Caco-2 (cell line): Measurements from ENCODE around the gene OFD1. TPM values are rescaled to one million over a fixed set of nuclear protein-coding genes. Genes with fewer than 3 reads are reported as not detected.

Experiments used
- BruUV-seq: library from RNA; stranded (reverse); fragments of 400-500 nt; replicated peaks from 2 replicates; lab custom pipeline; 2021; lab: Mats Ljungman, UMichigan
- CTCF ChIA-PET: fragments of 300-600 bp; sonication (Branson Sonifier 250); formaldehyde crosslinking; loops from one replicate; lab custom pipeline; 2022; ENCODE audit warnings: antibody characterized with exemption; lab: Charles Lee
- POLR2A ChIA-PET: fragments of 300-600 bp; sonication (Branson Sonifier 250); formaldehyde crosslinking; loops from one replicate; lab custom pipeline; 2022; ENCODE audit warnings: antibody characterized with exemption; lab: Charles Lee
- DNase-seq, 2 experiments: peaks; one replicate each; pipeline versions ENCODE4 v3.0.0 to v3.0.0-alpha.2; 2020 to 2022
- H3K27me3 ChIP-seq: replicated peaks from 2 replicates; pipeline ENCODE4 v1.6.0; 2011; ENCODE audit warnings: low read length; ENCODE audit not compliant: control insufficient read depth, insufficient read depth
- H3K36me3 ChIP-seq: 2 replicates; pipeline ENCODE4 v1.5.1; 2011; ENCODE audit warnings: low read length; ENCODE audit not compliant: control insufficient read depth, insufficient read depth
- H3K4me1 ChIP-seq: fragments of 250-450 bp; sonication (Bioruptor Pico); 2 replicates; pipeline ENCODE4 v1.5.1; 2020; ENCODE audit warnings: mild to moderate bottlenecking
- H3K4me3 ChIP-seq: 2 replicates; pipeline ENCODE4 v1.5.1; 2011; ENCODE audit warnings: low read depth, mild to moderate bottlenecking, control low read depth, low read length
- H3K9me3 ChIP-seq: fragments of 250-450 bp; sonication (Bioruptor Pico); 2 replicates; pipeline ENCODE4 v1.5.1; 2020; ENCODE audit warnings: mild to moderate bottlenecking, moderate library complexity
- H3K27ac Mint-ChIP-seq: one replicate; pipeline ENCODE4 v1.8.0; 2022; ENCODE audit warnings: mixed read lengths; ENCODE audit not compliant: unreplicated experiment
- H3K27me3 Mint-ChIP-seq: one replicate; pipeline ENCODE4 v1.8.0; 2022; ENCODE audit warnings: mixed read lengths; ENCODE audit not compliant: insufficient read depth, unreplicated experiment
- H3K36me3 Mint-ChIP-seq: one replicate; pipeline ENCODE4 v1.8.0; 2022; ENCODE audit warnings: mild to moderate bottlenecking, mixed read lengths; ENCODE audit not compliant: insufficient read depth, unreplicated experiment
- H3K4me1 Mint-ChIP-seq: one replicate; pipeline ENCODE4 v1.8.0; 2022; ENCODE audit warnings: low read depth, mixed read lengths; ENCODE audit not compliant: unreplicated experiment
- H3K4me3 Mint-ChIP-seq: one replicate; pipeline ENCODE4 v1.8.0; 2022; ENCODE audit warnings: mild to moderate bottlenecking, moderate library complexity, mixed read lengths; ENCODE audit not compliant: unreplicated experiment
- H3K9me3 Mint-ChIP-seq: one replicate; pipeline ENCODE4 v1.8.0; 2022; ENCODE audit warnings: mixed read lengths; ENCODE audit not compliant: unreplicated experiment
- CTCF ChIP-seq, 2 experiments: fragments of 200-600 bp in 1 of 2; IDR thresholded peaks; 1 replicate in 1 of 2; 2 replicates in 1 of 2; pipeline versions ENCODE4 v1.5.1 to v1.8.0; 2011 to 2022; ENCODE audit warnings: antibody characterized with exemption in 1 of 2, control low read depth in 1 of 2, inconsistent platforms in 1 of 2, low read depth in 1 of 2, low read length in 1 of 2, mild to moderate bottlenecking in 1 of 2, moderate library complexity in 1 of 2; ENCODE audit not compliant: insufficient read depth in 1 of 2, severe bottlenecking in 1 of 2, unreplicated experiment in 1 of 2
- intact Hi-C: fragments of 100-400 bp; cut with micrococcal nuclease; formaldehyde crosslinking; loops from one replicate; pipeline ENCODE4 v1.10.0; 2022; ENCODE audit not compliant: unreplicated experiment
- total RNA-seq: library from RNA; stranded (reverse); gene quantifications from 2 replicates; pipeline ENCODE4 v1.2.3, GENCODE V29; 2022

OFD1 gene
- total RNA-seq, 1 experiment from 2014 or later: 34.0 TPM

- POLR2A ChIA-PET: no interaction called here
- DNase-seq: no peak
- no TSS peak for BruUV-seq
- Histone ChIP-seq H3K36me3 (no peaks in the 10 kb centered on the region), H3K27me3 (no peaks in the 10 kb centered on the region), H3K9me3 (no peaks in the 10 kb centered on the region), H3K4me1 (no peaks in the 10 kb centered on the region), H3K4me3 (no peak overlapping the region)
- CTCF ChIA-PET: interaction anchor here (0.6 kb wide), 1 partner anchor 549 kb away, joined by 3 read pairs; no protein-coding TSS in a partner anchor
- no peaks in the 10 kb centered on the region for H3K9me3 Mint-ChIP-seq
- H3K27ac Mint-ChIP-seq: no peak overlapping the region
- no peaks in the 10 kb centered on the region for H3K27me3 Mint-ChIP-seq
- intact Hi-C loops: no loop called here
- TF ChIP-seq CTCF (IDR thresholded peaks at IDR 0.05; ENCODE audit: insufficient read depth in 1 of 2, low read depth in 1 of 2, low read length in 1 of 2, severe bottlenecking in 1 of 2, unreplicated experiment in 1 of 2): no peak
- H3K4me3 Mint-ChIP-seq: no peak overlapping the region
- no peaks in the 10 kb centered on the region for H3K4me1 Mint-ChIP-seq
- H3K36me3 Mint-ChIP-seq: no peaks in the 10 kb centered on the region
Observed at GRCh38 chrX:13798184-13798583, 63.6 kb downstream of the OFD1 start.

- H3K4me1 ChIP-seq: no peaks in the 10 kb centered on the region
- ChIA-PET POLR2A (no interaction called here), CTCF (no interaction called here)
- intact Hi-C loops: no loop called here
- H3K4me3 ChIP-seq: no peak overlapping the region
- TF ChIP-seq CTCF (IDR thresholded peaks at IDR 0.05; ENCODE audit: insufficient read depth in 1 of 2, low read depth in 1 of 2, low read length in 1 of 2, severe bottlenecking in 1 of 2, unreplicated experiment in 1 of 2): no peak
- no peaks in the 10 kb centered on the region for H3K27me3 ChIP-seq
- Mint-ChIP-seq H3K4me3 (no peak overlapping the region), H3K9me3 (no peaks in the 10 kb centered on the region), H3K27me3 (peaks cover 3% of the 10 kb centered on the region), H3K4me1 (no peaks in the 10 kb centered on the region), H3K36me3 (no peaks in the 10 kb centered on the region), H3K27ac (no peak overlapping the region)
- H3K9me3 ChIP-seq: no peaks in the 10 kb centered on the region
- BruUV-seq: no TSS peak
- no peaks in the 10 kb centered on the region for H3K36me3 ChIP-seq
- no peak for DNase-seq
Observed at GRCh38 chrX:13803116-13803515, 68.6 kb downstream of the OFD1 start.

- H3K36me3 ChIP-seq: no peaks in the 10 kb centered on the region
- no peak overlapping the region for H3K4me3 ChIP-seq
- no peaks in the 10 kb centered on the region for H3K9me3 ChIP-seq
- Mint-ChIP-seq H3K27me3 (peaks cover 3% of the 10 kb centered on the region), H3K4me3 (no peak overlapping the region), H3K27ac (no peak overlapping the region), H3K36me3 (no peaks in the 10 kb centered on the region), H3K4me1 (no peaks in the 10 kb centered on the region), H3K9me3 (no peaks in the 10 kb centered on the region)
- DNase-seq: no peak
- no peaks in the 10 kb centered on the region for H3K27me3 ChIP-seq
- TF ChIP-seq CTCF (IDR thresholded peaks at IDR 0.05; ENCODE audit: insufficient read depth in 1 of 2, low read depth in 1 of 2, low read length in 1 of 2, severe bottlenecking in 1 of 2, unreplicated experiment in 1 of 2): no peak
- intact Hi-C loops: no loop called here
- POLR2A ChIA-PET: no interaction called here
- no peaks in the 10 kb centered on the region for H3K4me1 ChIP-seq
- BruUV-seq: no TSS peak
- CTCF ChIA-PET: no interaction called here
Observed at GRCh38 chrX:13805241-13805640, 70.7 kb downstream of the OFD1 start.
